PC-9 (cell line): ENCODE data around the gene TLE1.

Experiments used
- CTCF ChIP-seq: fragments of 200-600 bp; sonication (generic); conservative IDR thresholded peaks from 2 replicates; pipeline ENCODE4 v1.6.1; 2017; ENCODE audit warnings: mixed run types, antibody characterized with exemption, mild to moderate bottlenecking, moderate library complexity
- EZH2 ChIP-seq: fragments of 200-600 bp; sonication (generic); IDR thresholded peaks from 2 replicates; pipeline ENCODE4 v1.8.0; 2017; ENCODE audit warnings: antibody characterized with exemption, low read depth

- no peak for TF ChIP-seq CTCF
- no peak for TF ChIP-seq EZH2
Observed at GRCh38 chr9:81607593-81608288, 81.6 kb downstream of the TLE1 start.
